ENCODE data around the gene NCKAP5.

DNA sequence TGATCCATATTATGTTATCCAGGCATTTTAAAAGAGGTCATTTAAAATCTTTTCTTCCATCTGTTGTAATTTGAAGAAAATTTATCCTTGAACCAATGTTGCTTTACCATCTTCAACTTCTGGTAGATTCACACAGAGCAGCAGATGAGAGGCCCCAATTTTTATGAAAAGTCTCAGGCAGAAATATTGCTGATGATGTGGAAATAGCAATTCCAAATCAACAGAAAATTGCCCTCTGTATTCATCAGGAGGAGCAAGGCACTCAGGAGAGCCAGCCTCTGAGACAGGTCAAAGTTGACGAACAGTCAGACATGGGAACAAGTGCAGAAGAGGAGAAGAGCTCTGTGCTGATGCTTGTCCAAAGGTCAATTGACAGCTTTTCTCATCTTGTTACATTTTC, 444.9 kb downstream of the NCKAP5 start:
- TF ChIP-seq BHLHE40 (IDR thresholded peaks at IDR 0.05; ENCODE audit: borderline replicate concordance) (no peak), TARDBP (IDR thresholded peaks at IDR 0.05) (no peak)

Measured in HEK293T (cell line).